A549 treated with DMSO at 1 μM for 4 hours (cell line): ENCODE results near the gene CCDC159. TPM values are rescaled to one million over a fixed set of nuclear protein-coding genes. Genes with fewer than 3 reads are reported as not detected.

ENCODE experiments used
- total RNA-seq: library from RNA; stranded (reverse); fragments of 200-300 nt; extraction: Qiagen RNA extraction; gene quantifications from 5 replicates; pipeline ENCODE4 v1.2.3, GENCODE V29; 2022; ENCODE audit warnings: low read depth

Gene CCDC159, protein sequence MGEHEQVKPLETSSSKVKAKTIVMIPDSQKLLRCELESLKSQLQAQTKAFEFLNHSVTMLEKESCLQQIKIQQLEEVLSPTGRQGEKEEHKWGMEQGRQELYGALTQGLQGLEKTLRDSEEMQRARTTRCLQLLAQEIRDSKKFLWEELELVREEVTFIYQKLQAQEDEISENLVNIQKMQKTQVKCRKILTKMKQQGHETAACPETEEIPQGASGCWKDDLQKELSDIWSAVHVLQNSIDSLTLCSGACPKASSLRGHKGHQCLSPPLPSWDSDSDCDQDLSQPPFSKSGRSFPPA
- 4.4 to 7.7 TPM (median 5.0 TPM) in 5 replicates for total RNA-seq

DNA sequence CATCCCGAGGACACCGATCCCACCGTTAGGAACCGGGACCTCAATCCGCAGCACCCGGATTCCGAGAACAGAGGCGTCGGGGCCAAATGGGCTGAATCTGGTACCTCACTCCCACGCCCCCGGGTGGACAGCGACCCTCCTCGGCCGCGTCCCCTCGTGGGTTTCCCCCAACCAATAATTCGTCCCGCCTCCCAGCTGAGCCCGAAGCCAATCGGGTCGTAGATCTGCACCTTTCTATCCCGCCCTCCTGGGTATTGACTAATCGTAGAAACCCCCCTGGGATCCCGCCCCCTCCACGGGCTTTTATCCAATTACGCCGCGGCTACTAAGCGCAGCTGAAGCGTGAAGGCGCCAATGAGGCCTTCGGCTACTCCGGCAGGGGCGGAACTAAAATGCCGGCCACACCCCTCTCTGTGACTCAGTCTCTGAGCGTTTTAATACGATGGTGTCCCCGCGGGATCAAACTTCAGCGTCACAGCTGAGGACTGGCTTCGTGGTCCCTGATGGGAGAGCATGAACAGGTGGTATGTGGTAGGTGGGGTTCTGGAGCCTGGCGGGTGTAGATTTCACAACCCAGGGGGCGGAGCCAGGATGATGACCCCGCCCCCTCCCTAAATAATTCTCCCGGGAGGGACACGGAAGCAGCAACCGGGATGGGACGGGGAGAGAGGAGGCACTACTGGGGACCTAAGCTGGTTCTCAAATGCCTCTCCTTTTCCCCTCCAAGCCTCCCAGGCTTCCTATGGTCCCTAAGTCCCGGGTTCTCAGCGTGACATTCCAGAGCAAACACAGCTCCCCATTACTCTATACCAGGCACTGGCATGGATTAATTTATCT lies at the start of gene CCDC159, which contains the start of gene TMEM205:
TSS of gene CCDC159 (plus strand) at position 416 of the 837 bp plus-strand sequence. CDS start at position 504, 88 bp downstream.
TSS of gene TMEM205 (minus strand) at position 165 of the 837 bp plus-strand sequence. CDS start 649 bp downstream, outside the sequence.

DNA sequence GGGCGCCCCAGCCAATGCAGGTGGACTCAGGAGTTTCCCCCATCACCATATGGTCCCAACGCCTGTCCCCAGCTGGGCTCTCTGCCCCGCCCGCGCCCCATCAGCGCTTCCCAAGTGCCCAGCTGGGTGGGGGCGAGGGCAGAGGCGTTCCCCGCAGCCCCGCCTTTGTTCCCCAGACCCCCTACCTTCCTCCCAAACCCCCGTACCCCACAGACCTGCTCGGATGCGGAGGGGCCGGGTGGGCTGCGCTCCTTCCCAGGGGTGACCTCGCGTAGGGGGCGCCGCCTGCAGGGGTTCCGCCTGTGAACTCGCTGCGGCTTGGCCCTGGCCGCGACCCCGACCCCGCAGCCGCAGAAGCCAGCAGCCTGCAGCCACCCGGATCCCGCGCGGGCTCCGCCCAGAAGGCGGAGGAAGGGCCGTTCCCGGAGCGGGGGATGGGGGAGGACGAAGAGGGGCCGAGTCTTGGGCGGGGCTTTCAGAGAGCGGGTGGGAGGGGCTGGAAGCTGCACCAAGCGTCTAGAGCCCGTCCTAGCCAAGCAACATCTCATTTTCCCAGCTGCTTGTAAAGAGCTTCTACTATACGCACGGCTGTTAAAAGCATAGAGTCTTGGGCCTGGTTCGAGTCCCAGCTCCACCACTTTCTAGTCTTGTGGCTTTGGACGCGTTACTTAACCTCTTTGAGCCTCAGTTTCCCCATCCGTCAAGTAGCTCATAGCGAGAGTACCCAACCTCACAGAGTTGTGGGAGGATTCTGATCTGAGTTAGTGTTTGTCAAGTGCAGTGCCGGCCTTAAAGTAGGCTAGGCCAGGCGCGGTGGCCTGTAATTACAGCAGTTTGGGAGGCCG lies 6.8 kb upstream of the CCDC159 start, which contains the start of gene RAB3D:
TSS of gene RAB3D (minus strand) at position 404 of the 845 bp plus-strand sequence. CDS start 2,258 bp downstream, outside the sequence.

DNA sequence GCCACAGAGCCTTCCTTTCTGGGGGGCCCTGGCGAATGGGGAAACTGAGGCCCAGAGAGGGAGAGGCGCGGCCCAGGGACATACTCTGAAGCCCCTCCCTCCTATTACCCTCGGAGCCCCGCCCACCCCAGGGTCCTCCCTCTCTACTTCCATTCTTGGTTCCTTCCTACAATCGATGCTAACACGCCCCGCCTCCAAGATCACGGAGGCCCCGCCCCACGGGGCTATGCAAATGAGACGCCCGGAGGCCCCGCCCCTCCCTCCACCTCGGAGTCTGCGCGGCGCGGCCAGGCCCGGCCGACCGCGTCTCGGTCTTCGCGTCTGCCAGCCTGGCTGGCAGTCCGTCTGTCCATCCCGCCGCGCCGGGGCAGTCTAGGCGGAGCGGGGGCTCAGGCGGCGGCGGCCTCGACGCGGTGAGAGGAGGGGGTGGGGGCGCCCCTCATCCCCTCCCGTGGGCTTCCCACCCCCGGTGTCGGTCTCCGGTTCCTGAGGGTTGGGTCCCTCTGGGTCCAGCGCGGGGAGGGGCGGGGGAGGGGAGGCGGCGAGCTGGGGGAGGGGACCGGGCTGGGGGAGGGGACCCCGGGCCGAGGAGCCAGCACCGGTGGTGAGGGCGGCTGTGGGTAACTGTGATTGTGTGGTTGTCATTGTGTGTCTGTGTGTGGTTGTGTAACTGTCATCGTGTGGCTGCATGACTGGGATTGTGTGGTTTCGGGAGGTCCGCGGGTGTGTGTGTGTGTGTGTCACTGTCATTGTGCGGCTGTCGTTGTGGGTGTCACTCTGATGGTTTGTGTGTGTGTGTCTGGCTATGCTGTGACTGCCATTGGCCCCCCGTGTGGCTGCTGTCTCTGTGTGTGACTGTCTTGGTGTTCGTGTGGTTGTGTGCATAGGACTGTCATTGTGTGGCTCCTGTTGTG lies 9.1 kb downstream of the CCDC159 start, which contains the start of gene PLPPR2:
TSS of gene PLPPR2 (plus strand) at position 273 of the 914 bp plus-strand sequence. CDS start 2,242 bp downstream, outside the sequence.

DNA sequence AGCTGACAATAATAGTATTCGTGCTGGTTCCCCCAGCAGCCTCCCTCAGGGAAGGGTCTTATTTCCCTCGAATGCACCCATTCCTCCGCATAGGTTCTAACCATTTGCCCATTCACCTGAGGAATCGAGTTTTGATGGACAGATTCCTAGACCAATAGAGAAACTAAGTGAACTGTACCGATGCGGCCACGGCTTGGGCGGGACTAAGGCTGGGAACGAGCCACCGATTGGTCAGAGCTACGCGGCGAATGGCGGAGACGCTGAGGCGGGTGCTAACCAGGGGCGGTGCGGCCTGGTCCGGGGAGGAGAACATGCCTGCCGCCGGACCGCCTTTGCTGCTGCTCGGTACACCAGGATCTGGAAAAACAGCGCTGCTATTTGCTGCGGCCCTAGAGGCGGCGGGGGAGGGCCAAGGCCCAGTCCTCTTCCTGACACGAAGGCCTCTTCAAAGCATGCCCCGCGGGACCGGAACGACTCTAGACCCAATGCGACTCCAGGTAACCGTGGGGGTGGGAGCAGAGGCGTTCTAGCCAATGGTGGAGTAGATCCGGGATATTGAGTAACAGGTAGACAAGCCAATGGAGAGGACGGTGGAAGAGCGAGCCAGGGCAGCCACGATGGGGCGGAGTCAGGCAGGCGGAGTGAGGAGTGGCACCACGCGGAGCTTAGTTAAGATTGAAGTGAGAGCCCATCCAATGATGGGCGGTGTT lies 28.3 kb downstream of the CCDC159 start, which contains the start of gene SWSAP1:
TSS of gene SWSAP1 (plus strand) at position 234 of the 710 bp plus-strand sequence. CDS start at position 249, 15 bp downstream.

Other genes with a start within 250 kb of the CCDC159 start
- 12.4 to 15.6 TPM (median 13.4 TPM) in 5 replicates for gene SPC24, start 190.7 kb upstream of the CCDC159 start, total RNA-seq
- gene KANK2, start 149.0 kb upstream of the CCDC159 start, total RNA-seq, result 29.5 to 36.9 TPM (median 31.6 TPM) in 5 replicates
- not detected in 5 replicates for gene ANGPTL8, start 106.9 kb upstream of the CCDC159 start, total RNA-seq
- 8.1 to 9.7 TPM (median 8.8 TPM) in 5 replicates for gene DOCK6, start 84.0 kb upstream of the CCDC159 start, total RNA-seq
- not detected in 5 replicates for gene TSPAN16, start 50.4 kb upstream of the CCDC159 start, total RNA-seq
- gene RAB3D, start 6.9 kb upstream of the CCDC159 start, total RNA-seq, result 2.5 to 3.9 TPM (median 3.0 TPM) in 5 replicates
- 98.1 to 128 TPM (median 106 TPM) in 5 replicates for gene TMEM205, start 251 bp upstream of the CCDC159 start, total RNA-seq
- gene PLPPR2, start 8.9 kb downstream of the CCDC159 start, total RNA-seq, result 8.3 to 11.2 TPM (median 10.5 TPM) in 5 replicates
- gene SWSAP1, start 28.1 kb downstream of the CCDC159 start, total RNA-seq, result 1.7 to 2.7 TPM (median 2.3 TPM) in 5 replicates
- gene EPOR, start 37.8 kb downstream of the CCDC159 start, total RNA-seq, result 3.7 to 5.8 TPM (median 4.7 TPM) in 5 replicates
- 0.67 to 2.7 TPM (median 2.0 TPM) in 5 replicates for gene RGL3, start 72.8 kb downstream of the CCDC159 start, total RNA-seq
- gene ODAD3, start 88.6 kb downstream of the CCDC159 start, total RNA-seq, result 0.80 to 1.7 TPM (median 1.1 TPM) in 5 replicates
- gene PRKCSH, start 89.1 kb downstream of the CCDC159 start, total RNA-seq, result 246 to 281 TPM (median 260 TPM) in 5 replicates
- gene ELAVL3, start 134.5 kb downstream of the CCDC159 start, total RNA-seq, result 0.02 to 0.12 TPM (median 0.06 TPM) in 4 of 5 replicates, not detected in the other
- gene ZNF653, start 159.3 kb downstream of the CCDC159 start, total RNA-seq, result 4.3 to 5.4 TPM (median 4.7 TPM) in 5 replicates
- gene ECSIT, start 182.6 kb downstream of the CCDC159 start, total RNA-seq, result 30.1 to 36.2 TPM (median 32.5 TPM) in 5 replicates
- gene CNN1, start 192.3 kb downstream of the CCDC159 start, total RNA-seq, result 0.28 to 0.56 TPM (median 0.44 TPM) in 5 replicates
- gene ELOF1, start 212.7 kb downstream of the CCDC159 start, total RNA-seq, result 89.9 to 117 TPM (median 98.9 TPM) in 5 replicates
- 0.16 to 0.66 TPM (median 0.17 TPM) in 3 of 5 replicates, not detected in the others for gene ACP5, start 231.1 kb downstream of the CCDC159 start, total RNA-seq